ENCODE measurements around the gene UFC1. TPM values are rescaled to one million over a fixed set of nuclear protein-coding genes. Genes with fewer than 3 reads are reported as not detected.
A peak's percentile ranks its signal among the peaks of the same experiment; 100 is the strongest.

Gene UFC1
- total and polyA plus RNA-seq, 2 of the 13 experiments (the other 11 are each of a cell fraction or from before 2014, with no cell fraction given): 72.8 to 85.2 TPM

DNA sequence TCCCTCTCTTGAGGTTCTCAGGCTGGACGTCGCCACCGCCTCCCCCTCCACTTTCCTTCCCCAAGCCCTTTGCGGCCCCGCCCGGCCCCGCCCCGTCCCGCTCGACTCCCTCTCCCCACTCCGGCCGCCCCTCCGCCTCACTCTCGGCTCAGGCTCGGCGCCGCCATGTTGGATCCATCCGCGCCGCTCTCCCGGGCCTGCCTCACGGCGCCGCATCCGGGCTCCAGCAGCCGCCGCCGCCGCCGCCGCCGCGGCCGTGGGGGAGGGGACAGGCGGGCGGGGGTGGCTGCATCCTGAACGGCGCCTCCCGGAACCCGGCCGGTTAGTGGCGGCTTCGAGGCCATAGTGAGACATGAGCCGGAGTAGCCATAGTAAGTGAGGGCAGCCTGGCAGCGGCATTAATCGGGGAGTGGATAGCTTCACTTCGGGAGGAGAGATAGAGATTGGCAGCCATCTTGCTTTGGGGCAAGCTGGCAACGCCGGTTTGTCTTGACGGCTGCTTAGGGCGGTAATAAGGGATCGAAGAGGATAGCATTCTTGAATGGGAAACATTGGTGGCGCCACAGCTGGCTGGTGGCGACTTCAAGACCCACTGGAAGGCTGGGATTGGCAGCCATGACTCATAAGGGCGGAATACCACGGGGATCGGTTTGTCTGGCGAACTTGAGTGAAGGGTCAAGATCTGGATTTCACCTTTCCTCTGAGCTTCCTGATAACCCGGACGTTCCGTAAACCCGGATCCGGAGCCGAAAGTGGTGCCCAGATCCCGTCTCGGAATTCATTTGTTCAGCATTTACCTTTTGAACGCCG, 21.2 kb upstream of the UFC1 start, which contains the start of gene DEDD (continued):
- TF ChIP-seq ZNF749 (CRISPR knock-in tag; IDR thresholded peaks at IDR 0.05; ENCODE audit: borderline replicate concordance): 0 out of 2 replicates have a peak, but pooled peaks have one; percentile 32
- TF ChIP-seq, protein P1, sequence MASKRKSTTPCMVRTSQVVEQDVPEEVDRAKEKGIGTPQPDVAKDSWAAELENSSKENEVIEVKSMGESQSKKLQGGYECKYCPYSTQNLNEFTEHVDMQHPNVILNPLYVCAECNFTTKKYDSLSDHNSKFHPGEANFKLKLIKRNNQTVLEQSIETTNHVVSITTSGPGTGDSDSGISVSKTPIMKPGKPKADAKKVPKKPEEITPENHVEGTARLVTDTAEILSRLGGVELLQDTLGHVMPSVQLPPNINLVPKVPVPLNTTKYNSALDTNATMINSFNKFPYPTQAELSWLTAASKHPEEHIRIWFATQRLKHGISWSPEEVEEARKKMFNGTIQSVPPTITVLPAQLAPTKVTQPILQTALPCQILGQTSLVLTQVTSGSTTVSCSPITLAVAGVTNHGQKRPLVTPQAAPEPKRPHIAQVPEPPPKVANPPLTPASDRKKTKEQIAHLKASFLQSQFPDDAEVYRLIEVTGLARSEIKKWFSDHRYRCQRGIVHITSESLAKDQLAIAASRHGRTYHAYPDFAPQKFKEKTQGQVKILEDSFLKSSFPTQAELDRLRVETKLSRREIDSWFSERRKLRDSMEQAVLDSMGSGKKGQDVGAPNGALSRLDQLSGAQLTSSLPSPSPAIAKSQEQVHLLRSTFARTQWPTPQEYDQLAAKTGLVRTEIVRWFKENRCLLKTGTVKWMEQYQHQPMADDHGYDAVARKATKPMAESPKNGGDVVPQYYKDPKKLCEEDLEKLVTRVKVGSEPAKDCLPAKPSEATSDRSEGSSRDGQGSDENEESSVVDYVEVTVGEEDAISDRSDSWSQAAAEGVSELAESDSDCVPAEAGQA (IDR thresholded peaks at IDR 0.05; ENCODE audit: low read depth): peak; percentile 79
- TF ChIP-seq, protein P1 (CRISPR knock-in tag; IDR thresholded peaks at IDR 0.05; ENCODE audit: borderline replicate concordance): no peak
- peak; percentile 44; the same call in 1 of the 2 replicates for TF ChIP-seq ZNF160 (CRISPR knock-in tag; IDR thresholded peaks at IDR 0.05)
- TF ChIP-seq SOX13 (IDR thresholded peaks at IDR 0.05): no peak
- TF ChIP-seq SOX13 (CRISPR knock-in tag; conservative IDR thresholded peaks at IDR 0.05 in 1 of 2, IDR thresholded peaks at IDR 0.05 in 1 of 2): peak in 1 of 2 experiments; percentile 15; a peak in 1 of 4 replicates
- no peak for TF ChIP-seq NONO (IDR thresholded peaks at IDR 0.05)
- peak; percentile 79 for TF ChIP-seq NONO (CRISPR knock-in tag; conservative IDR thresholded peaks at IDR 0.05)
- no peak for TF ChIP-seq CEBPB (IDR thresholded peaks at IDR 0.05; ENCODE audit: borderline replicate concordance, low read depth, low read length)
- TF ChIP-seq TCF7 (IDR thresholded peaks at IDR 0.05; ENCODE audit: low read depth): no peak
- TF ChIP-seq AGO2 (optimal IDR thresholded peaks at IDR 0.05; ENCODE audit: low read depth, low read length): peak; percentile 83
- TF ChIP-seq TP53 (CRISPR knock-in tag; conservative IDR thresholded peaks at IDR 0.05): no peak
- no peak for TF ChIP-seq POGZ (CRISPR knock-in tag; IDR thresholded peaks at IDR 0.05)
- TF ChIP-seq ZBTB2 (CRISPR knock-in tag; IDR thresholded peaks at IDR 0.05; ENCODE audit: low read depth): peak; percentile 99
- TF ChIP-seq ZBTB21 (CRISPR knock-in tag; IDR thresholded peaks at IDR 0.05): no peak
- TF ChIP-seq NR2C2 (CRISPR knock-in tag; IDR thresholded peaks at IDR 0.05; ENCODE audit: borderline replicate concordance): peak; percentile 96
- TF ChIP-seq ZNF879 (CRISPR knock-in tag; IDR thresholded peaks at IDR 0.05): 0 out of 2 replicates have a peak, but pooled peaks have one; percentile 31
- 0 out of 2 replicates have a peak, but pooled peaks have one; percentile 26 for TF ChIP-seq KDM2A (CRISPR knock-in tag; IDR thresholded peaks at IDR 0.05; ENCODE audit: borderline replicate concordance, low read depth)
- TF ChIP-seq ZNF282 (IDR thresholded peaks at IDR 0.05; ENCODE audit: partially characterized antibody): no peak
- TF ChIP-seq, protein P2, sequence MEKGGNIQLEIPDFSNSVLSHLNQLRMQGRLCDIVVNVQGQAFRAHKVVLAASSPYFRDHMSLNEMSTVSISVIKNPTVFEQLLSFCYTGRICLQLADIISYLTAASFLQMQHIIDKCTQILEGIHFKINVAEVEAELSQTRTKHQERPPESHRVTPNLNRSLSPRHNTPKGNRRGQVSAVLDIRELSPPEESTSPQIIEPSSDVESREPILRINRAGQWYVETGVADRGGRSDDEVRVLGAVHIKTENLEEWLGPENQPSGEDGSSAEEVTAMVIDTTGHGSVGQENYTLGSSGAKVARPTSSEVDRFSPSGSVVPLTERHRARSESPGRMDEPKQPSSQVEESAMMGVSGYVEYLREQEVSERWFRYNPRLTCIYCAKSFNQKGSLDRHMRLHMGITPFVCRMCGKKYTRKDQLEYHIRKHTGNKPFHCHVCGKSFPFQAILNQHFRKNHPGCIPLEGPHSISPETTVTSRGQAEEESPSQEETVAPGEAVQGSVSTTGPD (CRISPR knock-in tag; IDR thresholded peaks at IDR 0.05): peak; percentile 52; the same call in 1 of the 2 replicates

All from HepG2 (cell line).